K562 (cell line): ENCODE results near the gene CCDC106. TPM values are rescaled to one million over a fixed set of nuclear protein-coding genes. Genes with fewer than 3 reads are reported as not detected.

Source experiments
- ATF6 ChIP-seq: sonication (generic); formaldehyde crosslinking; IDR thresholded peaks from 2 replicates; pipeline ENCODE4 v1.4.0; 2020; ENCODE audit warnings: mild to moderate bottlenecking, missing genetic modification reagents
- CCNT2 ChIP-seq: IDR thresholded peaks from 2 replicates; pipeline ENCODE4 v1.6.1; 2011; ENCODE audit warnings: borderline replicate concordance, low read depth, mild to moderate bottlenecking, moderate library complexity, mixed read lengths, low read length; ENCODE audit not compliant: insufficient read length; ENCODE audit errors: extremely low read depth
- CHD1 ChIP-seq: fragments of 200-600 bp; sonication (generic); IDR thresholded peaks from one replicate; pipeline ENCODE4 v1.6.1; 2012; ENCODE audit warnings: mild to moderate bottlenecking, moderate library complexity, low read length, inconsistent platforms
- ERF ChIP-seq: fragments of 450-650 bp; formaldehyde crosslinking; IDR thresholded peaks from 2 replicates; pipeline ENCODE4 v1.4.0; 2020; ENCODE audit warnings: mild to moderate bottlenecking, mixed read lengths
- ETV5 ChIP-seq: sonication (generic); formaldehyde crosslinking; IDR thresholded peaks from 2 replicates; pipeline ENCODE4 v1.4.0; 2020; ENCODE audit warnings: low read depth, mild to moderate bottlenecking, missing genetic modification reagents
- HNRNPL ChIP-seq: fragments of 200-400 bp; formaldehyde crosslinking; IDR thresholded peaks from 2 replicates; pipeline ENCODE4 v1.6.1; 2017; ENCODE audit warnings: low read depth, mild to moderate bottlenecking, low read length
- KLF1 ChIP-seq: fragments of 450-650 bp; IDR thresholded peaks from 2 replicates; pipeline ENCODE4 v1.6.1; 2016; ENCODE audit warnings: missing genetic modification characterization, missing compliant biosample characterization
- MED1 ChIP-seq: sonication (generic); formaldehyde crosslinking; IDR thresholded peaks from 2 replicates; pipeline ENCODE4 v1.8.1; 2023; ENCODE audit warnings: missing genetic modification reagents, borderline replicate concordance
- PHF20 ChIP-seq: fragments of 450-650 bp; IDR thresholded peaks from 2 replicates; pipeline ENCODE4 v1.6.1; 2018; ENCODE audit not compliant: partially characterized antibody
- PTRF ChIP-seq: fragments of 450-650 bp; IDR thresholded peaks from 2 replicates; pipeline ENCODE4 v1.6.1; 2016; ENCODE audit warnings: mild to moderate bottlenecking, missing genetic modification characterization, missing compliant biosample characterization
- SAFB2 ChIP-seq: fragments of 200-400 bp; formaldehyde crosslinking; IDR thresholded peaks from 2 replicates; pipeline ENCODE4 v1.6.1; 2018; ENCODE audit warnings: borderline replicate concordance, low read length, low read depth, moderate library complexity; ENCODE audit not compliant: severe bottlenecking
- SMAD3 ChIP-seq: fragments of 450-650 bp; formaldehyde crosslinking; conservative IDR thresholded peaks from 2 replicates; pipeline ENCODE4 v1.4.0; 2020; ENCODE audit warnings: mild to moderate bottlenecking
- SMAD4 ChIP-seq: fragments of 250-450 bp; sonication (Bioruptor Pico); conservative IDR thresholded peaks from 2 replicates; pipeline ENCODE4 v1.8.0; 2021; ENCODE audit warnings: inconsistent platforms, mild to moderate bottlenecking, moderate library complexity
- SNIP1 ChIP-seq: fragments of 450-650 bp; IDR thresholded peaks from 2 replicates; pipeline ENCODE4 v1.7.1; 2017; ENCODE audit warnings: low read depth, mild to moderate bottlenecking
- SREBF2 ChIP-seq: sonication (generic); formaldehyde crosslinking; IDR thresholded peaks from 2 replicates; pipeline ENCODE4 v1.4.0; 2020; ENCODE audit warnings: mild to moderate bottlenecking, missing genetic modification reagents
- SRF ChIP-seq, 2 experiments: fragments of 250-450, 450-650 bp in 1 of 2; sonication (Bioruptor Pico) in 1 of 2; sonication (generic) in 1 of 2; formaldehyde crosslinking; IDR thresholded peaks; 2 replicates each; pipeline versions ENCODE4 v1.5.0 to v1.5.1; 2020 to 2022; ENCODE audit warnings: mild to moderate bottlenecking in 1 of 2, missing genetic modification reagents in 1 of 2
- SRSF3 ChIP-seq: fragments of 200-400 bp; formaldehyde crosslinking; IDR thresholded peaks from 2 replicates; pipeline ENCODE4 v1.6.1; 2016; ENCODE audit warnings: mild to moderate bottlenecking, low read length, moderate library complexity; ENCODE audit not compliant: insufficient read depth
- TCFL5 ChIP-seq: fragments of 250-450 bp; sonication (Bioruptor Pico); conservative IDR thresholded peaks from 2 replicates; pipeline ENCODE4 v1.6.1; 2021; ENCODE audit warnings: mild to moderate bottlenecking, moderate library complexity, matching md5 sums
- ZBTB43 ChIP-seq: sonication (generic); formaldehyde crosslinking; IDR thresholded peaks from 2 replicates; pipeline ENCODE4 v1.8.0; 2023; ENCODE audit warnings: mild to moderate bottlenecking, missing genetic modification reagents
- ZBTB5 ChIP-seq: fragments of 450-650 bp; IDR thresholded peaks from 2 replicates; pipeline ENCODE4 v1.6.1; 2017; ENCODE audit warnings: antibody characterized with exemption
- ZNF121 ChIP-seq: sonication (generic); formaldehyde crosslinking; conservative IDR thresholded peaks from 2 replicates; pipeline ENCODE4 v1.8.0; 2022; ENCODE audit warnings: missing genetic modification reagents
- polyA plus RNA-seq, 8 experiments: library from polyadenylated mRNA; depleted of rRNA in 4 of 8; stranded (reverse) in 5 of 8; unstranded in 3 of 8; fragments of >200 nt; fragmentation: Nextera tagmentation in 2 of 8; fragmentation: Illumina TruSeq in 1 of 8; extraction: Ambion mirVana in 2 of 8; extraction: Trizol in 1 of 8; gene quantifications; 2 replicates each; pipeline versions ENCODE4 v1.2.1 to v1.2.3, GENCODE V29; 2011 to 2014; ENCODE audit warnings: inconsistent platforms in 1 of 8, missing spikeins in 1 of 8
- total RNA-seq, 7 experiments: library from RNA; depleted of rRNA in 6 of 7; stranded (reverse); fragments of >200 nt in 6 of 7; fragmentation: Illumina TruSeq in 2 of 7; extraction: Trizol in 2 of 7; gene quantifications; 2 replicates each; pipeline versions ENCODE4 v1.2.1 to v1.2.3, GENCODE V29; 2011 to 2021; ENCODE audit warnings: low replicate concordance in 1 of 7

Gene CCDC106
- total and polyA plus RNA-seq, 9 of the 15 experiments (the other 6 are each of a cell fraction or from before 2014, with no cell fraction given): 0.10 to 27.5 (median 15.0) TPM; not detected in 1

- peak; percentile 94 for TF ChIP-seq KLF1
- TF ChIP-seq ATF6 (CRISPR knock-in tag): peak; percentile 53; the same call in 1 of the 2 replicates
- TF ChIP-seq ZNF121 (CRISPR knock-in tag): no peak
- 0 out of 2 replicates have a peak, but pooled peaks have one; percentile 20 for TF ChIP-seq HNRNPL
- TF ChIP-seq PHF20: peak; percentile 76
- no peak for TF ChIP-seq SAFB2
- peak; percentile 83 for TF ChIP-seq CCNT2
- TF ChIP-seq SREBF2 (CRISPR knock-in tag): no peak
- peak; percentile 44 for TF ChIP-seq CHD1
- no peak for TF ChIP-seq ERF
- TF ChIP-seq TCFL5 (CRISPR knock-in tag): no peak
- no peak for TF ChIP-seq PTRF
- 0 out of 2 replicates have a peak, but pooled peaks have one; percentile 51 for TF ChIP-seq MED1 (CRISPR knock-in tag)
- TF ChIP-seq SMAD3 (CRISPR knock-in tag): no peak
- no peak for TF ChIP-seq SNIP1
- TF ChIP-seq ZBTB5: no peak
- peak; percentile 92 for TF ChIP-seq ETV5 (CRISPR knock-in tag)
- TF ChIP-seq SRSF3: no peak
- TF ChIP-seq SRF (CRISPR knock-in tag; IDR thresholded peaks at IDR 0.05): peak in 1 of 2 experiments; percentile 71; a peak in 2 of 4 replicates
- peak; percentile 90 for TF ChIP-seq SMAD4 (CRISPR knock-in tag)
- no peak for TF ChIP-seq ZBTB43 (CRISPR knock-in tag)
These were observed 27.0 kb downstream of the CCDC106 start, which contains the start of gene EPN1 (continued) for GRCh38 chr19:55674841-55675660.
